Activated T-cell treated with anti-CD3 and anti-CD28 coated beads, Interleukin-2, amount 50 U/mL, for 4 hours (primary cell): ENCODE results near the gene MAPKAP1. TPM values are rescaled to one million over a fixed set of nuclear protein-coding genes. Genes with fewer than 3 reads are reported as not detected.

Source experiments
- ATAC-seq, 2 donors: fragments of 200-7000 bp; cut with Tn5 transposase; one replicate each; pipeline ENCODE4 v1.10.0; 2021
- DNase-seq: peaks from one replicate; pipeline ENCODE4 v3.0.0-alpha.2; 2020
- H3K27me3 Mint-ChIP-seq: one replicate; pipeline ENCODE4 v1.8.0; 2021; ENCODE audit warnings: low read depth, mixed read lengths
- H3K36me3 Mint-ChIP-seq: one replicate; pipeline ENCODE4 v1.8.0; 2022; ENCODE audit warnings: mixed read lengths; ENCODE audit not compliant: insufficient read depth
- H3K4me1 Mint-ChIP-seq: one replicate; pipeline ENCODE4 v1.8.0; 2021; ENCODE audit warnings: low read depth, mixed read lengths
- H3K4me3 Mint-ChIP-seq: one replicate; pipeline ENCODE4 v1.8.0; 2021; ENCODE audit warnings: mild to moderate bottlenecking, moderate library complexity, mixed read lengths
- H3K9me3 Mint-ChIP-seq: one replicate; pipeline ENCODE4 v1.8.0; 2021; ENCODE audit warnings: mixed read lengths
- total RNA-seq, 3 donors: library from RNA; stranded (reverse); gene quantifications; one replicate each; pipeline ENCODE4 v1.2.1, GENCODE V29; 2021

MAPKAP1 gene
- total RNA-seq, 3 donors from 2014 or later: 89.8 to 108 (median 107) TPM

GRCh38 chr9:125479846-125480615 is 227.0 kb downstream of the MAPKAP1 start:
- DNase-seq: no peak
- H3K4me3 Mint-ChIP-seq: no peak overlapping the region
- no peak for ATAC-seq
- no peaks in the 10 kb centered on the region for H3K9me3 Mint-ChIP-seq
- H3K27me3 Mint-ChIP-seq: no peaks in the 10 kb centered on the region
- H3K36me3 Mint-ChIP-seq: peaks cover 47% of the 10 kb centered on the region
- no peaks in the 10 kb centered on the region for H3K4me1 Mint-ChIP-seq

GRCh38 chr9:125477089-125477544 is 229.9 kb downstream of the MAPKAP1 start:
- no peak for DNase-seq
- Mint-ChIP-seq H3K4me3 (no peak overlapping the region), H3K4me1 (no peaks in the 10 kb centered on the region), H3K9me3 (no peaks in the 10 kb centered on the region), H3K36me3 (peaks cover 35% of the 10 kb centered on the region), H3K27me3 (no peaks in the 10 kb centered on the region)
- ATAC-seq: no peak

DNA sequence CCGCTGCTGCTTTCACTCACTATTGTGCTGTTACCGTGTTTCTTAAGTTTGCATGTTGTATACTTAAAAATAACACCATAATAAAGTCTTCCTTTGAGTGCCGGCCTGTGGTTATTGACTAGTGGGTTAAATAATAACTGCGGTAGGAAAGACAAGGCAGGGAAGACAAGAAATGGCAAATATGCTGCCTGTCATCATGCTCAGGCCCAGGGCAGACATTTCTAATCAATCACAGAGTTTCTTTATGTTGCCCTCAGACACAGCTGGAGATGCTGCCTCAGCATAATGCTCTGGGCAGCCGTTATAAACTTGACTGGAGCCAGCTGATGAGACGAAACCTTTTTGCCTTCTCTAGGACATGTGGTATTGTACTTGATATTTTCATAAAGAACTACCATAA is 230.4 kb downstream of the MAPKAP1 start:
- Mint-ChIP-seq H3K4me3 (no peak overlapping the region), H3K4me1 (no peaks in the 10 kb centered on the region), H3K9me3 (no peaks in the 10 kb centered on the region), H3K27me3 (no peaks in the 10 kb centered on the region), H3K36me3 (peaks cover 35% of the 10 kb centered on the region)
- ATAC-seq (no peak), DNase-seq (no peak)

DNA sequence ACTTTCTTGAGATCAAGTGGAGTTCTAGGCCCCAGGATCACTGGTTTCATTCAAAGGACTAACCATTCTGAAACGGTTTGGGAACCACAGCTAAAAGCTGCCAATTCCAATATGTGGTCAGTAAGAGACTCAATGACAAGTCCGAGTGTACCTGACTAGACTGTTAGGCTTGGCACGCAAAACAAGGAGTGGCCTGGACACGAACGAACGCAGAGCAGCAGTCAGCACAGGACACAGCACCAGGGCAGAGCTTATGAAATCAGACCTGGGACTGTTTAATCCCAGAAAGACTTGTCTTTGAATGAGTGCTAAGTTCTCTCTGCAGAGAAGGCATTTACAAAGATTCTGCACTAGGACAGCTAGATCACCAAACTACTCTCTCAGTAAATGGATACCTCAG is 231.6 kb downstream of the MAPKAP1 start:
- H3K27me3 Mint-ChIP-seq: no peaks in the 10 kb centered on the region
- DNase-seq: no peak
- peaks cover 38% of the 10 kb centered on the region for H3K36me3 Mint-ChIP-seq
- ATAC-seq: no peak
- H3K4me1 Mint-ChIP-seq: no peaks in the 10 kb centered on the region
- no peaks in the 10 kb centered on the region for H3K9me3 Mint-ChIP-seq
- no peak overlapping the region for H3K4me3 Mint-ChIP-seq

DNA sequence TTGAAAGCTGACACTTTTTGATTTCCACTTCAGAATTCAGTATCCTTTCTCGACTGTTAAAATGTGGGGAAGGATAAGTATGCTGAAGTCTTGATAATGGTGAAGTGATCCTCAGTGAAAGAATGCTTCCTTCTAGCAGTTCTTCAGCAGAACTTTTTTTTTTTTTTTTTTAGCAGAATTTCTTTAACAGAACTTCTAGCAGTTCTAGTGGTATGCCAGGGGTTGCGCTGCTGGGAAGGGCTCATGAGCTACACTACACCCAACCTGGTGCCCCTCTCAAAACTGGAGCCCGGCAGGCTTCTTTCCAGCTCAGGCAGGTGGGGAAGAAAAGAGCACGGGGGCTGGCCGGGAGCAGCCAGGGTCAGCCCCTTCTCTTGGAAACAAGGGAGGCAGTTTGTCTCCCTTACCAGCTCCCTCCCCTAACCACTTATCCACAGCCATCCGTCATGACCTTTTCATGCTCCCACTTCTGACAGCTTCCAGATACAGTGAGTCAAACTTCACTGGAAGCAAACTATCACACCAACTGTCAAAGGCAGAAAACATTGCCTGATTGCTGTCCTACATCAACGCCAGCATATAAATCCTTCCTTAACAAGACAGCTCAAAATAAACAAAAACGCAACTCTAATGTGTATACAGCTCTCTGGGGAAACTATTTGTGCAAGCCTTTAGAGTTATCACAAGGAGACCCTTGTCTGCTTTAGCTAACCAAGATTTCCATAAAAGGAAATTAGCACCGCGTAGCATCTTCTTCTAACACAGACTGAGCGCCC is 233.9 kb downstream of the MAPKAP1 start:
- Mint-ChIP-seq H3K4me1 (no peaks in the 10 kb centered on the region), H3K9me3 (no peaks in the 10 kb centered on the region), H3K27me3 (no peaks in the 10 kb centered on the region), H3K36me3 (peaks cover 26% of the 10 kb centered on the region), H3K4me3 (no peak overlapping the region)
- no peak for DNase-seq
- no peak for ATAC-seq

DNA sequence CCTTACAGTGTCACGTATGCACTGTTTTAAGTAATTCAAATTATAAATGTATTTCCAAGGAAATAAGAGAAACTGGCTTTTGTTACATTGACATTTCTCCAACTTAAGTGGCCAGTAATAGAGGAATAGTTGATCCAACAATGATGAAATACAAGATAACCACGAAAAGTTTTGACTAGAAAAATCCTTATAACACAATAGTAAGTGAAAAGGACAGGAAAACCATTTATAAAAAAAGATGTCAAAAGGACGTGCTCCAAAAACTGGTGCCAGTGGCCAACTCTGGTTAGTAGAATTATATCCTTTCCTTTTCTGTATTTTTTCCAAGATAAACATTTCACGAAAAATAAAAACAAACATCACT is 234.5 kb downstream of the MAPKAP1 start:
- Mint-ChIP-seq H3K9me3 (no peaks in the 10 kb centered on the region), H3K4me3 (no peak overlapping the region), H3K4me1 (no peaks in the 10 kb centered on the region), H3K27me3 (no peaks in the 10 kb centered on the region), H3K36me3 (peaks cover 23% of the 10 kb centered on the region)
- DNase-seq (no peak), ATAC-seq (no peak)

DNA sequence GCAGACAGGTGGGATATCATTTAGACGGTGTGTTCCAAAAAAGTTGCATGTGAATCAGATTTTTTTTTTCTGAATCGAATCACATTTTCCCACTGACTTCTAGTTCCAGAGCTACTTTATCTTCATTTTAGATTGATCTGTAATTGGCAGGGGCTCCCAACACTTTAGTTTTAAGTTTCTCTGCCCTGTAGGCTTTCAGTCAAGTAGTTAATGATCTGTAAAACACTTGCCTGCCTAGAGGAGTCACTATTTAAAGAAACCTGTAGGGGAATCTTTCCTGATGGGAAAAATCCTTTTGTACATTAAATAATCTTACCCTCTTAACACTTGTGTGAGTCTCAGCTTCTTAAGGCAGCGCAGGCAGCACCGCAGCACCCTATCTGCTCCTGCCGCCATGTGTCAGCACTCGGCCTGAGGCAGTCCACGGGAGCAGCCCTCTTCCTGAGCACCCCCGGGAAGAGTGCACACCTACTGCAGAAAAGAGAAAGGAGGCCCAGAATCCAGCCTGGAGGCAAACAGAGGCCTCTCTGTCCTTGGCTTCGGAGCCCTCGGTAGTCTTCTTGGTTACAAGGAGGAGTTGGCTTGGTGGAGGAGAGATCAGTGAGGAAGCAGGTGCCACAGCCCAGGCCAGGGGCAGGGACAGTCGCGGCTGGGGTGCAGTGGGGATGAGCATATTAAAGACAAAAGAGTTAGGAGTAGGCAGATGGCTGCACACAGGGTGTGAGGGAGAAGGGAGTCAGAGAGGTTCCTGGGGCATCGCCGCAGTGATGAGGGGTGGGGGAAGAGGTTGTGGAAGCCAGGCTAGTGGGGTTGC is 236.0 kb downstream of the MAPKAP1 start:
- H3K4me1 Mint-ChIP-seq: no peaks in the 10 kb centered on the region
- peaks cover 14% of the 10 kb centered on the region for H3K36me3 Mint-ChIP-seq
- H3K27me3 Mint-ChIP-seq: no peaks in the 10 kb centered on the region
- no peak for DNase-seq
- no peak overlapping the region for H3K4me3 Mint-ChIP-seq
- H3K9me3 Mint-ChIP-seq: no peaks in the 10 kb centered on the region
- no peak for ATAC-seq

- ATAC-seq (no peak), DNase-seq (no peak)
- H3K4me1 Mint-ChIP-seq: no peaks in the 10 kb centered on the region
- no peaks in the 10 kb centered on the region for H3K9me3 Mint-ChIP-seq
- H3K36me3 Mint-ChIP-seq: peaks cover 8% of the 10 kb centered on the region
- H3K4me3 Mint-ChIP-seq: no peak overlapping the region
- no peaks in the 10 kb centered on the region for H3K27me3 Mint-ChIP-seq
Measured at GRCh38 chr9:125470189-125470588, 236.8 kb downstream of the MAPKAP1 start.

DNA sequence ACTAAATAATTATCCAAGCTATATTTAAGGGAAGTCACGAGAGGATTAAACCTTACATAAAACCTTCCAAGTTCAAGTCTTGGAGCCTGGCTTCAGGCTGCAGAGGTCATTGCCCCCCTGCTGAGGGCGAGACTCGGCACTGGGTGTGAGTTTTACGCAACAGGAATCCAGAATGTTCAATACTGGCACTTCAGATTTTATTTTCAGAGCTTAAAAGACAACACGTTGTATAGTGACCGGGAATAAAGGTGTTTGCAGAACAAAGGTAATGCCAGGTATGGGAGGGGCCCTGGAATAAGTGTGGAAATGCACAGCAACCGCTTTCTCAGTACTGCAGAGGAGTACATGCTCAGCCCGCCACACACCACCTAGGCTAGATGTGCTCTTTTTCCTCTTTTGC is 238.4 kb downstream of the MAPKAP1 start:
- no peak for DNase-seq
- Mint-ChIP-seq H3K4me3 (no peak overlapping the region), H3K4me1 (no peaks in the 10 kb centered on the region), H3K9me3 (no peaks in the 10 kb centered on the region), H3K27me3 (no peaks in the 10 kb centered on the region), H3K36me3 (peaks cover 8% of the 10 kb centered on the region)
- no peak for ATAC-seq

DNA sequence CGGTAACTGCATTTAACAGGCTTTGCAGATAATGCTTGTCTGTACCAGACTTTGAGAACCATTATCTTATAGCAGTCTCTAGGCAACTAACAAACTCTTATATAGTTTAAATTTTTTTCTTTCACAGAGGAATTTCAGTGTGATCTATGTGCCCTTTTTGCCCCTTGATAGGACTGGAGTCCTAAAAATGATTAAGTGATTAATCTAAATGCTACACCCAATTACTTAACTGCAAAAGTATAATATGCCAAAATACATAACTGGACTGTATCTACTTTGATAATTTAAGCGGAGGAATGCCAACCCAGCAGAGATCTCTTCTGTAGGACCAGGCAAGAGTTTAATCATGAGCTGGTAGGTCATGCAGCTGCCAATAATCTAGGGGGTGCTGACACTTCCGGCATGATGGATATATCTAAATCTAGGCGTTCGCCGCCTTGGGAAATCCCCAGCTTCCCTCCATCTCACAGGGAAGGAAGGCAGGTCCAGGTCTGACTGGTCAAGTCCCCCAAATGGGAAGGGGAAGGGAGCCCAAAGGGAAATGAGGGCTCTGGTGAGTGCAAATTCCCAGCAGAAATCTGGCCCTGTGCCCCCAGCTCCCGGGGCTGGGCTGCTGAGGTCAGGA is 239.8 kb downstream of the MAPKAP1 start:
- Mint-ChIP-seq H3K27me3 (no peaks in the 10 kb centered on the region), H3K9me3 (no peaks in the 10 kb centered on the region), H3K4me1 (no peaks in the 10 kb centered on the region), H3K36me3 (peaks cover 11% of the 10 kb centered on the region), H3K4me3 (no peak overlapping the region)
- ATAC-seq (no peak), DNase-seq (no peak)

GRCh38 chr9:125466411-125466810 is 240.6 kb downstream of the MAPKAP1 start:
- H3K27me3 Mint-ChIP-seq: no peaks in the 10 kb centered on the region
- DNase-seq (no peak), ATAC-seq (no peak)
- no peak overlapping the region for H3K4me3 Mint-ChIP-seq
- no peaks in the 10 kb centered on the region for H3K9me3 Mint-ChIP-seq
- peaks cover 18% of the 10 kb centered on the region for H3K36me3 Mint-ChIP-seq
- no peaks in the 10 kb centered on the region for H3K4me1 Mint-ChIP-seq

DNA sequence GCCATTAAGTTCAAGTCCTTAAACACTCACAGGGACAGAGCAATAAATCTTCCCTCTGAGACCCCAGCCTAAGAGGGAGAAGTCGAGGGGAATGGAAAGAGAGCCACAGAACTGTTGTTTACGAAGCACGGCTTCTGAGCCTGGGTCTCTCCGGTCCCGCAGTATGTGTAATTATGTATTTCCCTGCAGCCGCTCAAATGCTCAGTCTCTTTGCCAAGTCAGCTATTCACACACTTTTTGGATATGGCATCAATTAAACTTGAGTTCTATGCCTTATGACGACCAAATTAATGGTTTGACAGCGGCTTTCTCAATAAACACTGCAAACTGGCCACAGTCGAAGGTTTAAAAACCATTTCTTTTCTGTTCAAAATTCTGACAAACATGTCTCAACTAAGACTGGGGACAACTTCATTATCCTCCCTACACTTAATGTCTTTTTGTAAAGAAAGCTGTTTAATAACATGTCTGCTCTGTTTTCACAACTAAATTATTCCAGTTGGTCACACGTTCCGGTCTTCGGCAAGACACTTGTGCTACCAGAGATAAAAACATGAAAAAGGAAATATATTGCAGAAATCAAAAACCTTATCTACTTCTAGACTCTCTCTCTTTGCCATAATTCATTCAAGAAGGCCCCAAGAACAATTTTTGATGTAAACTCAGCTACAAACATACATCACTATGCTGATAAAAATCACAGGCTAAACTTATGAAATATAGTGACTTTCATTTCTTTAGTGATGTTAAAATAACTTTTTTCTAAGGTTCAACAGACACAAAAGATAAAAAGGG is 242.2 kb downstream of the MAPKAP1 start:
- Mint-ChIP-seq H3K4me3 (no peak overlapping the region), H3K4me1 (no peaks in the 10 kb centered on the region), H3K36me3 (peaks cover 25% of the 10 kb centered on the region), H3K27me3 (no peaks in the 10 kb centered on the region), H3K9me3 (peaks cover 3% of the 10 kb centered on the region)
- ATAC-seq (no peak), DNase-seq (no peak)

DNA sequence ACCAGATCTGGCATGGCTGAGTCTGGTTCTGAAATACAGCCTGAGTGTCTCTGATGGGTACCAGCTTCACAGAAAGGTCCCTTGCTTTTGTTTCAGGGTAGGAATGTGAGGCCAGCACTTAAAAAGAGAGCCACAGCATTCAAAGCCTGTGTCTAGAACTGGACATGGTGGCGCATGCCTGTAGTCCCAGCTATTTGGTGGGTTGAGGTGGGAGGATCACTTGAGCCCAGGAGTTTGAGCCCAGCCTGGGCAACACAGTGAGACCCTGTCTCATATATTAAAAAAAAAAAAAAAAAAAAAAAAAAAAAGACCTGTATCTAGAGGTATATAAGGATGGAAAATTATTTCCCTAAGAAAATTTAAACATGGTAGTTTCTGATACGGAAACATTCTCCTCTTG is 243.1 kb downstream of the MAPKAP1 start:
- DNase-seq (no peak), ATAC-seq (no peak)
- Mint-ChIP-seq H3K4me3 (no peak overlapping the region), H3K9me3 (peaks cover 3% of the 10 kb centered on the region), H3K4me1 (no peaks in the 10 kb centered on the region), H3K27me3 (no peaks in the 10 kb centered on the region), H3K36me3 (peaks cover 29% of the 10 kb centered on the region)
